Breast epithelium (tissue), 4 donors: ENCODE data around the gene SHBG. TPM values are rescaled to one million over a fixed set of nuclear protein-coding genes. Genes with fewer than 3 reads are reported as not detected.

ENCODE experiments used
- DNase-seq, 2 donors: peaks; one replicate each; pipeline ENCODE4 v3.0.0-alpha.2; 2019; ENCODE audit warnings: low spot score in 2 of 2
- H3K27ac ChIP-seq, 2 donors: fragments of 200-600 bp; sonication (generic) in 1 of 2; one replicate each; pipeline ENCODE4 v1.5.1; 2016 to 2019; ENCODE audit warnings: mild to moderate bottlenecking in 1 of 2
- H3K27me3 ChIP-seq, 2 donors: fragments of 200-600 bp; sonication (generic) in 1 of 2; one replicate each; pipeline versions ENCODE4 v1.5.1 to v1.6.0; 2017 to 2019; ENCODE audit warnings: control low read depth in 1 of 2, mild to moderate bottlenecking in 1 of 2
- H3K36me3 ChIP-seq: fragments of 200-600 bp; one replicate; pipeline ENCODE4 v1.5.1; 2019
- H3K4me1 ChIP-seq, 2 donors: fragments of 200-600 bp; sonication (generic); one replicate each; pipeline ENCODE4 v1.5.1; 2016 to 2019; ENCODE audit warnings: control low read depth in 1 of 2
- H3K4me3 ChIP-seq, 3 donors: fragments of 200-600 bp; sonication (generic); 1 replicate in 2 of 3; 2 replicates in 1 of 3; pipeline ENCODE4 v1.5.1; 2016 to 2019; ENCODE audit warnings: mild to moderate bottlenecking in 3 of 3, moderate library complexity in 2 of 3
- H3K9me3 ChIP-seq, 2 donors: fragments of 200-600 bp; sonication (generic) in 1 of 2; one replicate each; pipeline ENCODE4 v1.5.1; 2016 to 2019; ENCODE audit warnings: control low read depth in 1 of 2
- POLR2A ChIP-seq: fragments of 450-650 bp; IDR thresholded peaks from one replicate; pipeline ENCODE4 v1.6.1; 2016; ENCODE audit warnings: antibody characterized with exemption, mild to moderate bottlenecking, moderate library complexity
- POLR2AphosphoS5 ChIP-seq, 3 donors: sonication (generic); formaldehyde crosslinking; IDR thresholded peaks; one replicate each; pipeline ENCODE4 v1.6.1; 2017; ENCODE audit warnings: antibody characterized with exemption in 3 of 3
- intact Hi-C: fragments of 100-400 bp; cut with DNase I; formaldehyde crosslinking; loops from one replicate; pipeline ENCODE4 v1.15.1; 2023; ENCODE audit warnings: low total_unique reads
- total RNA-seq, 3 donors: library from RNA; depleted of rRNA; stranded (reverse); fragments of >200 nt; gene quantifications; one replicate each; pipeline ENCODE4 v1.1.0, GENCODE V29; 2016
- TF ChIP-seq, protein P1 (sequence below), 3 donors: fragments of 450-650 bp; IDR thresholded peaks; one replicate each; pipeline ENCODE4 v1.5.1; 2016 to 2017; ENCODE audit warnings: antibody characterized with exemption in 3 of 3, mild to moderate bottlenecking in 3 of 3, moderate library complexity in 3 of 3

Gene SHBG
- total RNA-seq, 3 donors from 2014 or later: 0.16 TPM; not detected in 2

DNA sequence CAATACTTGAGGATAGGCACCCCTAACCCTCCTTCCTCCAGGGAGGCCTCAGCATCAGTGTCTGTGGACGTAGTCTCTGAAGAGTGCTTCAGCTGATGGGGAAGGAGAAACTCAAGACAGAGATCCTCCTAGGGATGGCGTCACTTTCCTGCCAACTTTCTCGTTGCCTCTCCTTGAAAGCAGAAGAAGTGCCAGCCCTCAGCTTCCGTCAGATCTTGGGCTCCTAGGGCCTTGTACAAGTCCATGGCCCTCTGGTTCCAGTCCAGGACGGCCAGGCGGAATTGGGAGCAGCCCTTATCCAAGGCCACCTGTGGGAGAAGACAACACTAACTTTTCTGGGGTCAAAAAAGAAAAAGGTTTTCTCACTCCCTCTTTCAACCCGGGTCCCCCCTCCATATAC, 3.6 kb upstream of the SHBG start:
- no peak overlapping the region for H3K27ac ChIP-seq
- H3K4me1 ChIP-seq: no peaks in the 10 kb centered on the region
- peak overlapping the region in 2 of 3 donors; percentile 82 to 94 for H3K4me3 ChIP-seq
- H3K9me3 ChIP-seq: no peaks in the 10 kb centered on the region
- H3K27me3 ChIP-seq: no peaks in the 10 kb centered on the region
- intact Hi-C loops: no loop called here
- H3K36me3 ChIP-seq: no peaks in the 10 kb centered on the region
- no peak for DNase-seq
- TF ChIP-seq, protein P1, sequence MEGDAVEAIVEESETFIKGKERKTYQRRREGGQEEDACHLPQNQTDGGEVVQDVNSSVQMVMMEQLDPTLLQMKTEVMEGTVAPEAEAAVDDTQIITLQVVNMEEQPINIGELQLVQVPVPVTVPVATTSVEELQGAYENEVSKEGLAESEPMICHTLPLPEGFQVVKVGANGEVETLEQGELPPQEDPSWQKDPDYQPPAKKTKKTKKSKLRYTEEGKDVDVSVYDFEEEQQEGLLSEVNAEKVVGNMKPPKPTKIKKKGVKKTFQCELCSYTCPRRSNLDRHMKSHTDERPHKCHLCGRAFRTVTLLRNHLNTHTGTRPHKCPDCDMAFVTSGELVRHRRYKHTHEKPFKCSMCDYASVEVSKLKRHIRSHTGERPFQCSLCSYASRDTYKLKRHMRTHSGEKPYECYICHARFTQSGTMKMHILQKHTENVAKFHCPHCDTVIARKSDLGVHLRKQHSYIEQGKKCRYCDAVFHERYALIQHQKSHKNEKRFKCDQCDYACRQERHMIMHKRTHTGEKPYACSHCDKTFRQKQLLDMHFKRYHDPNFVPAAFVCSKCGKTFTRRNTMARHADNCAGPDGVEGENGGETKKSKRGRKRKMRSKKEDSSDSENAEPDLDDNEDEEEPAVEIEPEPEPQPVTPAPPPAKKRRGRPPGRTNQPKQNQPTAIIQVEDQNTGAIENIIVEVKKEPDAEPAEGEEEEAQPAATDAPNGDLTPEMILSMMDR (IDR thresholded peaks at IDR 0.05): no peak
- TF ChIP-seq POLR2AphosphoS5 (IDR thresholded peaks at IDR 0.05) (no peak), POLR2A (no peak)

DNA sequence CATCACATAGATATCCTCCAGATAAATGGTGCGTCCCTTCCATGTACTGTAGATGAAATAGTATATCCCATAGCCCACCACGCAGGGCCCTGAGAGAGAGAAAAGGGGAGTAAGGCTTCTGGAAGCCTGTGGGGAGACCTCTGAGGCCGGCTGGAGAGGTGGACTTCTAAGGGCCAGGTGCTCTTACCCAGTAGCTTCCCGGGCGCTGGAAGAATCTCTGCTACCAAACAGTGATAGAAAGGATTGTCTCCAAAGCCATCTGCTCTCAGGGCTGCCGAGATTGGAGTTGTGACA, 3.0 kb upstream of the SHBG start:
- intact Hi-C loops: no loop called here
- peak overlapping the region; percentile 97 for H3K27ac ChIP-seq
- peak overlapping the region; percentile 78 to 94 (median 82) for H3K4me3 ChIP-seq
- no peaks in the 10 kb centered on the region for H3K27me3 ChIP-seq
- no peak for DNase-seq
- H3K36me3 ChIP-seq: no peaks in the 10 kb centered on the region
- no peaks in the 10 kb centered on the region for H3K9me3 ChIP-seq
- H3K4me1 ChIP-seq: no peaks in the 10 kb centered on the region
- no peak for TF ChIP-seq POLR2AphosphoS5 (IDR thresholded peaks at IDR 0.05)
- no peak for TF ChIP-seq POLR2A
- TF ChIP-seq, protein P1 (IDR thresholded peaks at IDR 0.05): no peak

DNA sequence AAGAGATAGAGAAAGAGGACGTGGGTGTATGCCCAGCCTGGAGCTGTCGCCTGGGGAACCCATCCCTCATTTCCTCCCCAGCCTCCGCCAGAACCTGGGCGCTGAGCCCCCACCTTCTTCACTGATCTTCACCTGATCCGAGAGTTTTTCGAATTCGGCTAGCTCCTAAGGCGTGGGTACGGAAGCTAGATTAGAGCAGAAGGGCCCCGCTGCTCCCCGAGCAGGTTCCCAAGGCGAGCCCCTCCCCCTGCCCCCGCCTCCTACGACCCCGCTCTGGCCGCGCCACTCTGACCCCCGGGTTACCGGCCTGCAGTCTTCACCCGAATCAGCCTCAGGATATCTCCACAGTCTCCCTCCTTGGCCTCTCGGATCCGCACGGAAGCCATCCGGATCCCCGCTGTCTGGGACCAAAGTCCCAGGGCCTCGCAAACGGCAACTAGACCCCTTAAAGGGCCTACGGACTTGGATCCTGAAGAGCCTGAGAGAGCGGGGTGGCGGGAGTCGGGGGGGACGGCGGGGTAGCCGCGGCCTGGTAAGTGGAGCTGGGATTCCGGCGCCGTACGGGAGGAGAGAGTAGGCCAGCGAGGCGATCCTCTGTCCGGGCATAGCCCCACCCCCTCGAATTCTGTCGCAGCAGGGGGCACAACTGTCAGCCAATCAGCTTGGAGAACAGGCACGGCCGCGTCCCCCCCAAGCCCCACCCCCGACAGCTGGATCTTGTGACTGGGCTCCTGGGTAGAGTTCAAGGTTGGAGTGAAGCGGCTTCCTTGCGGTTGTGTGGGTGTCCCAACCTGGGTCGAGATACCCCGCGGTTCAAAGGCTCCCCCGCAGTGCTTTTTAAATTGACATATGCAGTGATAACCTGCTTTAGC, 2.4 kb upstream of the SHBG start, which contains the start of gene SAT2:
Gene SAT2, minus strand, starts transcription at position 572 of the 872 bp plus-strand sequence. Its CDS starts 186 bp downstream, at position 386.
- Histone ChIP-seq H3K27ac (peak within 1 kb of the TSS; percentile 97), H3K4me3 (peak within 1 kb of the TSS; percentile 78 to 94 (median 82)), H3K36me3 (no peaks in the 10 kb centered on the region), H3K9me3 (no peaks in the 10 kb centered on the region), H3K27me3 (no peaks in the 10 kb centered on the region), H3K4me1 (no peaks in the 10 kb centered on the region)
- TF ChIP-seq POLR2A (peak; percentile 79), POLR2AphosphoS5 (IDR thresholded peaks at IDR 0.05) (peak; percentile 57 to 86 (median 85))
- TF ChIP-seq, protein P1 (IDR thresholded peaks at IDR 0.05): no peak
- peak; percentile 94 to 95 for DNase-seq
- intact Hi-C loops: no loop called here

DNA sequence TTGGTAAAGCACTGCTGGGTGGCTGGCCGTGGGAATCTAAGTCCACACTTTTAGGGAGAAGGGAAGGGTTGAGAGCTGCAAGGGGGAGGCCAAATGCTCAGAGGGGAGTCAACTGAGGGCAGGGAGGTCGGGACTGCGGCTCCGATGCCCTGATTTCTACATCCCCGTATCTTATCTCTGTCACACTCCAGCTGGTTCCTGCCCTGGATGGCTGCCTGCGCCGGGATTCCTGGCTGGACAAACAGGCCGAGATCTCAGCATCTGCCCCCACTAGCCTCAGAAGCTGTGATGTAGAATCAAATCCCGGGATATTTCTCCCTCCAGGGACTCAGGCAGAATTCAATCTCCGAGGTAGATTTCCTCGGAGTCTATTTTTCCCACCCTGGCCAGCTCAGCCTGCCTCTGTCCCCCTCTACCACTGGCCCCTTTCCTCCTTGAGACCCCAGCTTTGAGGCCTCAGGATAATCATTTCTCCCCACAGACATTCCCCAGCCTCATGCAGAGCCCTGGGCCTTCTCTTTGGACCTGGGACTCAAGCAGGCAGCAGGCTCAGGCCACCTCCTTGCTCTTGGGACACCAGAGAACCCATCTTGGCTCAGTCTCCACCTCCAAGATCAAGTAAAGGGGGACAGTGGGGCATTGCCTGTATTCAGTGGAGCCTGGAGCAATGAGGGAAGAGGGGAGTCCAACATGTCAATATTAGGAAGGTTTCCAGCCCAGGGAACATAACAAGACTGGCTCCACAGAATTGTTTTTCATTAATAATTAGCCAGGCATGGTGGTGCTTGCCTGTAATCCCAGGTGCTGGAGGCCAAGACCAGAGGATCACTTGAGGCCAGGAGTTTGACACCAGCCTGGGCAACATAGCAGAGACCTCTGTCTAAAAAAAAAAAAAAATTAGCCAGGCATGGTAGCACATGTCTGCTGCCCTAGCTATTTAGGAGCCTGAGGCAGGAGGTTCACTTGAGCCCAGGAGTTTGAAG, 1.8 kb downstream of the SHBG start:
- intact Hi-C loops: loop anchor here (1.0 kb wide), 1 partner anchor 12 kb away; no protein-coding TSS in a partner anchor
- H3K27me3 ChIP-seq: no peaks in the 10 kb centered on the region
- no peak for DNase-seq
- H3K9me3 ChIP-seq: no peaks in the 10 kb centered on the region
- no peak overlapping the region for H3K27ac ChIP-seq
- no peaks in the 10 kb centered on the region for H3K36me3 ChIP-seq
- no peaks in the 10 kb centered on the region for H3K4me1 ChIP-seq
- no peak overlapping the region for H3K4me3 ChIP-seq
- TF ChIP-seq POLR2AphosphoS5 (IDR thresholded peaks at IDR 0.05): no peak
- TF ChIP-seq, protein P1 (IDR thresholded peaks at IDR 0.05): no peak
- TF ChIP-seq POLR2A: no peak
